D721Med (cell line): Measurements from ENCODE around the gene TMEM167A.
A peak's percentile ranks its signal among the peaks of the same experiment; 100 is the strongest.

Experiments
- DNase-seq: peaks from one replicate; pipeline ENCODE4 v3.0.0; 2011; ENCODE audit warnings: low spot score; ENCODE audit not compliant: insufficient read length
- FAIRE-seq: peaks from 2 replicates; lab custom pipeline; 2011; peaks lifted over from hg19 to GRCh38; lab: Jason Lieb, UNC
- TF ChIP-seq, protein P1 (sequence below): IDR thresholded peaks from 2 replicates; pipeline ENCODE4 v1.5.1; 2012; ENCODE audit warnings: mild to moderate bottlenecking, control low read depth; ENCODE audit not compliant: insufficient read depth; ENCODE audit errors: missing control alignments

Gene TMEM167A

DNA sequence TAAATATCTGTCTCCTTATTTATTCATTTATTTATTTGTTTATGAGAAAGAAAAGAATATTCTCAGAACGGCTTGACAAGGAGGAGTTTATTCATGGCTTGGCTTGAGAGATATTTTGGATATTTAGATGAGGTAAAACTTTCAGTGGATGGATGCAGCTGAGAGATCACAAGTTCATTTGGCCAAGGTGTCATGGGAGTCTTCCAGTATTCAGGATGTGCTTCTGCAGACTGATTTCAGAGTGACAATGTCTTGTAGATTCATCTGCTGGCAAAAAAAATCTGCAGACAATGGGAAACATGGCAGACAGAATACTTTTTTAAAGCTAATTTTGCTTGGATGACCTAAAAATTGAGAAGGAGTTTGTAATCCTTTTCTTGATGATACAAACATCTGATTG is 38.6 kb upstream of the TMEM167A start:
- no peak for FAIRE-seq
- TF ChIP-seq, protein P1, sequence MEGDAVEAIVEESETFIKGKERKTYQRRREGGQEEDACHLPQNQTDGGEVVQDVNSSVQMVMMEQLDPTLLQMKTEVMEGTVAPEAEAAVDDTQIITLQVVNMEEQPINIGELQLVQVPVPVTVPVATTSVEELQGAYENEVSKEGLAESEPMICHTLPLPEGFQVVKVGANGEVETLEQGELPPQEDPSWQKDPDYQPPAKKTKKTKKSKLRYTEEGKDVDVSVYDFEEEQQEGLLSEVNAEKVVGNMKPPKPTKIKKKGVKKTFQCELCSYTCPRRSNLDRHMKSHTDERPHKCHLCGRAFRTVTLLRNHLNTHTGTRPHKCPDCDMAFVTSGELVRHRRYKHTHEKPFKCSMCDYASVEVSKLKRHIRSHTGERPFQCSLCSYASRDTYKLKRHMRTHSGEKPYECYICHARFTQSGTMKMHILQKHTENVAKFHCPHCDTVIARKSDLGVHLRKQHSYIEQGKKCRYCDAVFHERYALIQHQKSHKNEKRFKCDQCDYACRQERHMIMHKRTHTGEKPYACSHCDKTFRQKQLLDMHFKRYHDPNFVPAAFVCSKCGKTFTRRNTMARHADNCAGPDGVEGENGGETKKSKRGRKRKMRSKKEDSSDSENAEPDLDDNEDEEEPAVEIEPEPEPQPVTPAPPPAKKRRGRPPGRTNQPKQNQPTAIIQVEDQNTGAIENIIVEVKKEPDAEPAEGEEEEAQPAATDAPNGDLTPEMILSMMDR: no peak
- DNase-seq: no peak

DNA sequence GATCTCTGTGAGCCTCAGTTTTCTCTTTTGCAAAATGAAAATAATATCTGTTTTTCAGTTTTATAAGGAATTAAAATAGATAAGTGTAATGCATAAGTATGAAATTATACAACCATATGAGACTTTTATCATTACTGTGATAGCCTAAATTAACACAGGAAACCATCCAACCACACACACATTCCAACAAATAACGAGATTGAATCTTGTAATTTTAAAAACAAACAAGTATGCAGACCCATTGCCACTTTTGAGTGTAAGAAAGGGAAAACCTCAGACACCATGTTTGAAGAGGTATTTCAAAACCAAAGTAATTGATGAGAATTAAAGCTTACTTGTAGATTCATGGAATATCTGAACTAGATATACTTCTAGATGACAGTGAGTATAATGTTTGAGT is 32.2 kb upstream of the TMEM167A start:
- TF ChIP-seq, protein P1: no peak
- DNase-seq: no peak
- FAIRE-seq: no peak

DNA sequence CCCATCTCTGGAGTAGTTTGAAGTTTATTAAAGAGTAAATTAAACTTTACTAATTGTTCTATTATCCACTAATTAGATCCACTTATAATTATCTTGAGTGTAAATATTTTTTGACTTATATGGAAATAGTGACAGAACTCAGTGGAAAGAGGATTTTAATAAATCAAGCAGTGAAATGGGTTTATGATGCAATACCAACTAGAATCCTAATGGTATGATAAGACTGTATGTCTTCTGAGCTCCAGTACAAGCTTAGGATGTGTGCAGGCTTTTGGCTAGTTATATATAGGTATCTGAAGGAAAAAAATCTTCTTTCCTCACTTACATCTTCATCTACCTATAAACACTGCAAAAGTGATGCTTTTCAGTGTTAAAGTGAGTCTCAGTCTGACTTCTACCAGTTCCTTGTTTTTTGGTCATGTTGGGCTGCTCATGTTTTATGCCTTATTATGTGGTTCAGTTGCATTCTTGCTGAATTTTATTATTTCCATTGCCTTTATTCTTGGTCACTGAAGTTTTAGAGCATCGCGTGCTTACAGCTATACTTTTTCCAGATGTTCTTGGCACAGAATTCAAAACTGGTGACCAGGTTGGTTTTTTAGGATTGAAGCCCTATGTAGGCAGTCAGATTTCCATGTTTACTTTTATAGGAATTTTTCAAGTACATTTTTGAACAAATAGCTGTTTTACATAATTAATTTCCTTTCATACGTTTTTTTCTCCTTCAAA is 30.7 kb upstream of the TMEM167A start:
- TF ChIP-seq, protein P1: no peak
- DNase-seq (no peak), FAIRE-seq (no peak)

DNA sequence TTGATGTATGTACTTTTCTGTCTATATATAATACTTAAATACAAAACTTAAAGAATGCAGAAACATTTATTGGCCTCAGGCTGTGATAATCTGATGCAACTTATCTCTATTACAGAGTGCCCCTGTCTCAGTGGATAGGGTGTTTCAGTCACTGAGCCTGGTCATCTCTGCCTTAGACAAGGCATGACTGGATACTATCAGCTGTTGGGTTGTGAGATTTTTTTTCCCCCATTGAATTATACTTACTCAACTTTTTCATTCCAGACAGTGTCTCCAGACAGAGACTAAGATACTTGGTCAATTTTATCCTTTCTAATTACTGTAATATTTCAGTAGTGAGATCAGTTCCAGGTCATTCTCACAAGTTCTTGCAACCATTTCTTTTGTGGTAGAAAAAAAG is 26.8 kb upstream of the TMEM167A start:
- DNase-seq: no peak
- TF ChIP-seq, protein P1: no peak
- no peak for FAIRE-seq

DNA sequence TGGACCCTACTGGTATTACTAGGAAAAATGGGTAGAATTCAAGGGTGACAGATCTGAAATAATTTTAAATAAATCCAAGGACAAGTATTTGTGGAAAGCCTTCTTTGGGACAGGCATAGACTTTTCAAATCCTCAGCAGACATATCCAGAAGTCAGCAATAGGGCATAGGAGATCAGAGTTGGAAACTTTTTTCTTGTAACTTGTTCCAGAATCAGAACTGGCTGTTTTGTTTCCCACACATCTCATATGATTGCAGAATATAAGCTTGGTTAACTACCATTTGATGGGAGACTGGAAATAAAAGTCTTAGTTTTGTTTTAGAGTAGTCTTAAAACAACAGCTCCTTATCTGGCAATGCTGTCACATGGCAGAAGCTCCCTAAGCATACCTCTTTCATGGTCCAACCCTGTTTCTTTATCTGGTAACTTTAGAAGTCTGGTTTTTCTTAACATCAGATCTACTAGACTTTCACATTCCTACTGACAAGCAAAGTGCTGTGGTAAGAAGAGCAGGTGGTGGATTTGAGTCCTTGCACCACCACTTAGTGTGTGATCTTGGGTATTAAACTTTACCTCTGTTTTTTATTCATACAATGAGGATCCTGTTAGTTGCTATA is 25.3 kb upstream of the TMEM167A start:
- DNase-seq: no peak
- TF ChIP-seq, protein P1: no peak
- FAIRE-seq: no peak

DNA sequence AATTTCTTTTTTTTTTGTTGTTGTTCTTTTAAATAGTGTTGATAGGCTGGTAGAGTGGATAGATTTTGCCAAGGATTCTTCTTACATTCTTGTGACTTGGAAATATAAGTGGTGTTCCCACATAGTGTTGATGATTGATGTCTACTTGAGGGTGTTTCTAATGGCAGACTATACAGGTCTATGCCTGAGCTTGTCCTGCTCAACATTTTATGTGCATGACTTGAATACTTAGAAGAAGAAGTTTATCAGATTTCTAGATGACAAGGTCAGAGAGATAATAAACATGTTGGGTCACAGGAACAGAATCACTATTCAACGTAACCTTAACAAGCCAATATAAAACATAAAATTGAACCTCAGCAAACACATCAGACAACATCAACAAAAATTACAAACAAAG is 24.3 kb upstream of the TMEM167A start:
- FAIRE-seq (peak; percentile 88), DNase-seq (no peak)
- TF ChIP-seq, protein P1: no peak

DNA sequence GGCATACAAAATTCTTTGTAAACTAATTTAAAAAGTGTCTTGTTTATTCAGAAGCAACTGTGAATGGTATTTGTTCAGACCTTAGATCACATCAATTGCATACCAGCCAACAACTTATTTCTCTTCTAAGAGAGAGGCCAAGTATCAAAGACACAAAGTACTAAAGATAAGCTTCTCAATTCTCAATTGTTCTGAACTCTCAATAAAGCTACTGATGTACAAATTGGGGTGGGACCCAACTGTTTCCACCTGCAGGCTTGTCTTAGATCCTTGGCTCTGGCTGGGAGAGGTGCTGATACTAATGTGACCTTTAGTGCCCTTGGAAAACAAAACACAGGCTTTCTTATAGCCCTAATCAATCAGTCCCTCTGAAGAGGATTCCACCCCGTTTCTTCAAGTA is 22.3 kb upstream of the TMEM167A start:
- TF ChIP-seq, protein P1: no peak
- DNase-seq (no peak), FAIRE-seq (no peak)
